Measurements from ENCODE around the gene IQCH. TPM values are rescaled to one million over a fixed set of nuclear protein-coding genes. Genes with fewer than 3 reads are reported as not detected.
"Not testable (repeated sequence)": the region's sequence is repeated elsewhere in the genome, so short reads cannot be mapped to it uniquely, and the experiment has no call there.

IQCH gene
- total RNA-seq, 4 donors from 2014 or later, result 9.6 to 13.7 (median 11.8) TPM

- no peak overlapping the region for H3K27ac ChIP-seq
- no peak for DNase-seq
- 96 to 97% methylated on average over 3 of the region's 3 CpGs for WGBS, 2 donors
These were observed 104.2 kb downstream of the IQCH start for GRCh38 chr15:67358812-67359211.

DNA sequence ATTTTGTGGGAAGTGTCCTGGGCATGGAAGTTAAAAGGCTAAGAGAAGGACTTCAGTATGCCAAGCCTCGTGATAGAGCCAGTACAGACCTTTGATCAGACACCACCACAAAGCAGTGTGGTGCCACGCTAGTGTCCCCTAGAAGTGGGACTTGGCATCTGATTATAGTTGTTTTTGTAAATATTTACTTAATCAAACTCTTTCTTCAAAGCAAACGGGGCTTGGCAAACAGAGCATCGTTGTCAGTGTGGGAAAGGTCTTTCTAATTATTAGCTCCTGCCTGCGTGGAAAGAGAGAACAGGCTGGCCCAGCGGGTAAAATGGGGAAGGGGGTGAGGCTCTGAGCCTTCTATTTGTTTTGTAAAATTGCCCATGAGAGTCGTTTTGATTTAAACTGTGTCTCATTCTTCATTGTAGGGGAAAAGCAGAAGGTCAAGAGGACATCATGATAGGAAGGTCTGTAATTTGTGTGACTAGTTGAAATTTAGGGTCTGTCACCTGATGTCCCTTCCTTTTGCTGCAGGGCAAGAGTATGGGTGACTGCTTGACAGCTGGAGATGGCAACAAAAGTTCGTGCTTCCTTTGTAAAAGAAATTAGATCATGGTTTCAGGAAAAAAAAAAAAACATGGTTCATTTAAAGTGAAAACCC is 105.0 kb downstream of the IQCH start:
- no peak for DNase-seq
- TF ChIP-seq CTCF (IDR thresholded peaks at IDR 0.05), result no peak
- TF ChIP-seq POLR2A (IDR thresholded peaks at IDR 0.05), result no peak
- intact Hi-C loops (cut with DNase I), result no loop called here

More at GRCh38 chr15:67358812-67359211, 104.2 kb downstream of the IQCH start:
- H3K4me3 ChIP-seq (replicated peaks in 1 of 3), result no peak overlapping the region
- H3K9me3 ChIP-seq, result no peaks in the 10 kb centered on the region
- intact Hi-C loops (cut with DNase I), result no loop called here
- no peaks in the 10 kb centered on the region for H3K27me3 ChIP-seq
- no peaks in the 10 kb centered on the region for H3K4me1 ChIP-seq
- no peaks in the 10 kb centered on the region for H3K36me3 ChIP-seq
- TF ChIP-seq POLR2A (IDR thresholded peaks at IDR 0.05) (no peak), CTCF (IDR thresholded peaks at IDR 0.05) (no peak)

GRCh38 chr15:67361100-67361499 is 106.5 kb downstream of the IQCH start:
- intact Hi-C loops (cut with DNase I), result no loop called here
- DNase-seq, result no peak
- Histone ChIP-seq H3K4me3 (replicated peaks in 1 of 3) (no peak overlapping the region), H3K36me3 (no peaks in the 10 kb centered on the region), H3K9me3 (no peaks in the 10 kb centered on the region), H3K27me3 (no peaks in the 10 kb centered on the region), H3K27ac (no peak overlapping the region), H3K4me1 (no peaks in the 10 kb centered on the region)
- 82% methylated on average over 2 of the region's 2 CpGs for WGBS, 2 donors
- TF ChIP-seq CTCF (IDR thresholded peaks at IDR 0.05) (no peak), POLR2A (IDR thresholded peaks at IDR 0.05) (no peak)

More for the DNA sequence above, 105.0 kb downstream of the IQCH start:
- Histone ChIP-seq H3K4me3 (replicated peaks in 1 of 3) (no peak overlapping the region), H3K36me3 (no peaks in the 10 kb centered on the region), H3K27ac (no peak overlapping the region), H3K27me3 (no peaks in the 10 kb centered on the region), H3K4me1 (no peaks in the 10 kb centered on the region), H3K9me3 (no peaks in the 10 kb centered on the region)
- 59 to 63% methylated on average over 8 of the region's 8 CpGs for WGBS, 2 donors

DNA sequence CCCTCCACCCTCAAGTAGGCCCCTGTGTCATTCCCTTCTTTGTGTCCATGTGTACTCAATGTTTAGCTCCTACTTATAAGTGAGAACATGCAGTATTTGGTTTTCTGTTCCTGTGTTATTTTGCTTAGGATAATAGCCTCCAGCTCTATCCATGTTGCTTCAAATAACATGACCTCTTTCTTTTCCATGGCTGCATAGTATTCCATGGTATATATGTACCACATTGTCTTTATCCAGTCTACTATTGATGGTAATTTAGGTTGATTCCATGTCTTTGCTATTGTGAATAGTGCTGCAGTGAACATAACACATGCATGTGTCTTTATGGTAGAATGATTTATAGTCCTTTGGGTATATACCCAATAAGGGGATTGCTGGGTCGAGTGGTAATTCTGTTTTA is 109.1 kb downstream of the IQCH start:
- H3K9me3 ChIP-seq; H3K4me3 ChIP-seq (replicated peaks in 1 of 3); intact Hi-C loops (cut with DNase I); H3K27ac ChIP-seq; H3K27me3 ChIP-seq; H3K36me3 ChIP-seq; DNase-seq; H3K4me1 ChIP-seq: not testable (repeated sequence)
- WGBS, 2 donors, result 50 to 92% methylated on average over 1 of the region's 1 CpG

- no peak for DNase-seq
- 83 to 86% methylated on average over 2 of the region's 2 CpGs for WGBS, 2 donors
- Histone ChIP-seq H3K9me3 (no peaks in the 10 kb centered on the region), H3K27me3 (no peaks in the 10 kb centered on the region), H3K27ac (no peak overlapping the region), H3K4me1 (no peaks in the 10 kb centered on the region), H3K4me3 (replicated peaks in 1 of 3) (no peak overlapping the region), H3K36me3 (no peaks in the 10 kb centered on the region)
- intact Hi-C loops (cut with DNase I), result no loop called here
- TF ChIP-seq CTCF (IDR thresholded peaks at IDR 0.05) (no peak), POLR2A (IDR thresholded peaks at IDR 0.05) (no peak)
These were observed 111.4 kb downstream of the IQCH start for GRCh38 chr15:67365994-67366393.

Data from thyroid gland (tissue), 4 donors.